H1 (cell line): Measurements from ENCODE around the gene CYB5R2. TPM values are rescaled to one million over a fixed set of nuclear protein-coding genes. Genes with fewer than 3 reads are reported as not detected.
"Not testable (repeated sequence)": the region's sequence is repeated elsewhere in the genome, so short reads cannot be mapped to it uniquely, and the experiment has no call there.

Experiments
- CTCF ChIA-PET: fragments of 300-600 bp; sonication (Branson Sonifier 250); formaldehyde crosslinking; loops from one replicate; lab custom pipeline; 2021; ENCODE audit not compliant: partially characterized antibody; lab: Charles Lee
- POLR2A ChIA-PET: fragments of 300-600 bp; sonication (Branson Sonifier 250); formaldehyde crosslinking; loops from one replicate; lab custom pipeline; 2021; ENCODE audit warnings: inconsistent platforms; ENCODE audit not compliant: partially characterized antibody; lab: Charles Lee
- DNase-seq, 2 experiments: peaks; one replicate each; pipeline versions ENCODE4 v3.0.0 to v3.0.0-alpha.2; 2010 to 2022; ENCODE audit warnings: low spot score in 2 of 2, low read depth in 1 of 2, mixed read lengths in 1 of 2
- FAIRE-seq: peaks from 2 replicates; lab custom pipeline; 2011; peaks lifted over from hg19 to GRCh38; lab: Jason Lieb, UNC
- H2AFZ ChIP-seq: 2 replicates; pipeline ENCODE4 v1.8.1; 2012; ENCODE audit warnings: low read length, inconsistent platforms
- H2AK5ac ChIP-seq: 2 replicates; pipeline ENCODE4 v1.6.1; 2013; ENCODE audit warnings: low read depth, low read length
- H2BK120ac ChIP-seq: replicated peaks from 2 replicates; pipeline ENCODE3; 2013; ENCODE audit warnings: low read depth, low read length, inconsistent platforms
- H2BK12ac ChIP-seq: 2 replicates; pipeline ENCODE4 v1.6.1; 2013; ENCODE audit warnings: low read depth, low read length
- H2BK15ac ChIP-seq: 2 replicates; pipeline ENCODE4 v1.6.1; 2013; ENCODE audit warnings: low read length
- H2BK20ac ChIP-seq: 2 replicates; pipeline ENCODE4 v1.6.1; 2013; ENCODE audit warnings: low read length
- H2BK5ac ChIP-seq: 2 replicates; pipeline ENCODE4 v1.6.1; 2013; ENCODE audit warnings: low read depth, low read length
- H3K14ac ChIP-seq: 2 replicates; pipeline ENCODE4 v1.6.1; 2013; ENCODE audit warnings: inconsistent platforms; ENCODE audit not compliant: insufficient read length
- H3K18ac ChIP-seq: 2 replicates; pipeline ENCODE4 v1.6.1; 2013; ENCODE audit warnings: low read length; ENCODE audit errors: extremely low read depth
- H3K23ac ChIP-seq: 2 replicates; pipeline ENCODE4 v1.6.1; 2013; ENCODE audit warnings: inconsistent platforms; ENCODE audit not compliant: insufficient read length
- H3K23me2 ChIP-seq: 2 replicates; pipeline ENCODE4 v1.6.1; 2013; ENCODE audit warnings: low read depth, low read length
- H3K27ac ChIP-seq: 2 replicates; pipeline ENCODE4 v1.6.1; 2011; ENCODE audit warnings: low read depth, low read length, inconsistent platforms
- H3K27me3 ChIP-seq, 4 experiments: replicated peaks in 1 of 4; 1 replicate in 1 of 4; 2 replicates in 3 of 4; pipeline versions ENCODE4 v1.6.1 to v1.8.1; 2011 to 2013; ENCODE audit warnings: low read length in 3 of 4, mild to moderate bottlenecking in 3 of 4, inconsistent platforms in 2 of 4, mixed read lengths in 2 of 4, moderate library complexity in 1 of 4; ENCODE audit not compliant: control insufficient read depth in 3 of 4, insufficient read depth in 3 of 4; ENCODE audit errors: extremely low read depth in 1 of 4
- H3K36me3 ChIP-seq, 4 experiments: 2 replicates each; pipeline versions ENCODE4 v1.6.1 to v1.8.1; 2011 to 2013; ENCODE audit warnings: mild to moderate bottlenecking in 4 of 4, low read length in 3 of 4, moderate library complexity in 2 of 4, control low read depth in 1 of 4, inconsistent platforms in 1 of 4; ENCODE audit not compliant: insufficient read depth in 4 of 4, control insufficient read depth in 2 of 4
- H3K4ac ChIP-seq: replicated peaks from 2 replicates; pipeline ENCODE3; 2013; ENCODE audit warnings: low read length, low read depth, mixed read lengths, inconsistent platforms; ENCODE audit not compliant: insufficient read length
- H3K4me1 ChIP-seq, 4 experiments: replicated peaks in 1 of 4; 1 replicate in 1 of 4; 2 replicates in 3 of 4; pipeline versions ENCODE4 v1.6.1 to v1.8.1; 2011 to 2013; ENCODE audit warnings: low read length in 3 of 4, inconsistent platforms in 2 of 4, mixed read lengths in 1 of 4; ENCODE audit not compliant: insufficient read depth in 4 of 4, control insufficient read depth in 3 of 4
- H3K4me2 ChIP-seq, 2 experiments: 2 replicates each; pipeline versions ENCODE4 v1.6.1 to v1.8.1; 2011 to 2013; ENCODE audit warnings: low read depth in 2 of 2, low read length in 2 of 2, control low read depth in 1 of 2, inconsistent platforms in 1 of 2, mild to moderate bottlenecking in 1 of 2; ENCODE audit not compliant: insufficient read depth in 1 of 2
- H3K4me3 ChIP-seq, 4 experiments: fragments of 200-600, 300-600 bp in 1 of 4; sonication (generic), shearing (Covaris generic), sonication (Bioruptor Twin) in 1 of 4; 2 replicates each; pipeline versions ENCODE4 v1.5.1 to v1.8.1; 2011 to 2016; ENCODE audit warnings: low read length in 4 of 4, low read depth in 3 of 4, control low read depth in 2 of 4, inconsistent platforms in 2 of 4, mild to moderate bottlenecking in 2 of 4, mixed read lengths in 1 of 4, moderate library complexity in 1 of 4; ENCODE audit not compliant: insufficient read depth in 2 of 4; ENCODE audit errors: extremely low read depth in 1 of 4
- H3K56ac ChIP-seq: replicated peaks from 2 replicates; pipeline ENCODE3; 2013; ENCODE audit warnings: low read depth, mild to moderate bottlenecking, mixed read lengths, low read length, inconsistent platforms; ENCODE audit not compliant: insufficient read length
- H3K79me1 ChIP-seq: 2 replicates; pipeline ENCODE4 v1.6.1; 2013; ENCODE audit warnings: low read depth, low read length, control low read depth
- H3K79me2 ChIP-seq, 2 experiments: 2 replicates each; pipeline versions ENCODE4 v1.6.1 to v1.8.1; 2012 to 2013; ENCODE audit warnings: low read length in 2 of 2, mild to moderate bottlenecking in 2 of 2, inconsistent platforms in 1 of 2; ENCODE audit not compliant: insufficient read depth in 2 of 2, control insufficient read depth in 1 of 2
- H3K9ac ChIP-seq, 4 experiments: replicated peaks in 1 of 4; 1 replicate in 1 of 4; 2 replicates in 3 of 4; pipeline versions ENCODE4 v1.6.1 to v1.8.1; 2011 to 2013; ENCODE audit warnings: low read depth in 3 of 4, low read length in 3 of 4, control low read depth in 2 of 4, mild to moderate bottlenecking in 2 of 4, moderate library complexity in 2 of 4, inconsistent platforms in 1 of 4; ENCODE audit errors: extremely low read depth in 1 of 4
- H3K9me3 ChIP-seq, 2 experiments: 2 replicates each; pipeline versions ENCODE4 v1.6.1 to v1.8.1; 2012 to 2013; ENCODE audit warnings: mild to moderate bottlenecking in 2 of 2, moderate library complexity in 2 of 2, control low read depth in 1 of 2, inconsistent platforms in 1 of 2, low read depth in 1 of 2, low read length in 1 of 2, mixed read lengths in 1 of 2; ENCODE audit not compliant: insufficient read depth in 2 of 2
- H4K20me1 ChIP-seq, 2 experiments: replicated peaks in 1 of 2; 2 replicates each; pipeline versions ENCODE3 to v1.8.1; 2011 to 2013; ENCODE audit warnings: inconsistent platforms in 2 of 2, low read length in 2 of 2, mild to moderate bottlenecking in 1 of 2; ENCODE audit not compliant: insufficient read depth in 2 of 2, control insufficient read depth in 1 of 2
- H4K5ac ChIP-seq: 2 replicates; pipeline ENCODE4 v1.6.1; 2013; ENCODE audit warnings: low read length, low read depth, mixed read lengths, inconsistent platforms; ENCODE audit not compliant: insufficient read length
- H4K8ac ChIP-seq: 2 replicates; pipeline ENCODE4 v1.8.0; 2013; ENCODE audit warnings: mild to moderate bottlenecking, moderate library complexity, low read length, inconsistent platforms; ENCODE audit not compliant: insufficient read depth; ENCODE audit errors: extremely low read depth
- H4K91ac ChIP-seq: replicated peaks from 2 replicates; pipeline ENCODE3; 2013; ENCODE audit warnings: low read length, mixed read lengths, inconsistent platforms; ENCODE audit not compliant: insufficient read length
- whole genome bisulfite sequencing, 2 experiments: shearing (Covaris generic) in 1 of 2; methylation state at CpG; one replicate each; pipeline versions ENCODE4 v1.1.6 to v1.1.7; 2013 to 2015; ENCODE audit warnings: low lambda C conversion rate in 2 of 2, mixed read lengths in 2 of 2, inconsistent platforms in 1 of 2, low coverage in 1 of 2, missing lambda C conversion rate in 1 of 2; ENCODE audit not compliant: insufficient replicate concordance in 2 of 2, insufficient coverage in 1 of 2, insufficient read length in 1 of 2; ENCODE audit errors: extremely low coverage in 1 of 2, missing lambda C conversion rate in 1 of 2; 5-methylcytosine and 5-hydroxymethylcytosine counted together
- polyA plus RNA-seq, 7 experiments: library from polyadenylated mRNA; depleted of rRNA in 3 of 7; stranded (reverse) in 5 of 7; unstranded in 2 of 7; fragments of >200 nt in 5 of 7; fragments of 200-250 nt in 2 of 7; gene quantifications; 1 replicate in 5 of 7; 2 replicates in 1 of 7; 4 replicates in 1 of 7; pipeline versions ENCODE4 v1.2.1 to v1.2.3, GENCODE V29; 2011 to 2013; ENCODE audit warnings: missing spikeins in 2 of 7, mixed read lengths in 2 of 7
- total RNA-seq: library from RNA; stranded (reverse); fragmentation: NEBNext Ultra II Directional; extraction: Animal tissue kit (Norgen Biotek cat#: 25700); gene quantifications from 2 replicates; pipeline ENCODE4 v1.2.1, GENCODE V29; 2021

The CYB5R2 gene
- total and polyA plus RNA-seq, 2 of the 8 experiments (the other 6 are each of a cell fraction or from before 2014, with no cell fraction given): 53.0 to 55.9 TPM

GRCh38 chr11:7663531-7663930 lies 9.8 kb downstream of the CYB5R2 start:
- H2BK120ac ChIP-seq, H3K14ac ChIP-seq, H3K23me2 ChIP-seq, H3K79me1 ChIP-seq, H3K4me2 ChIP-seq, H4K5ac ChIP-seq, H3K23ac ChIP-seq, H2BK15ac ChIP-seq, H2BK20ac ChIP-seq, H4K8ac ChIP-seq, H2BK5ac ChIP-seq, H3K27ac ChIP-seq, FAIRE-seq, H2BK12ac ChIP-seq, H3K9ac ChIP-seq, H3K4ac ChIP-seq, H3K56ac ChIP-seq, H3K79me2 ChIP-seq, H3K4me3 ChIP-seq, H3K4me1 ChIP-seq, H3K27me3 ChIP-seq, H2AK5ac ChIP-seq, H2AFZ ChIP-seq, H4K20me1 ChIP-seq, H4K91ac ChIP-seq, H3K18ac ChIP-seq, POLR2A ChIA-PET: not testable (repeated sequence)
- Histone ChIP-seq H3K36me3 (peaks cover 15 to 38% (median 31%) of the 10 kb centered on the region in 4 experiments; a peak in 7 of 8 replicates), H3K9me3 (peaks cover 6 to 28% of the 10 kb centered on the region in 2 experiments)
- DNase-seq: peak in 1 of 2 experiments; percentile 6
- 93% methylated on average over 3 of the region's 16 CpGs; no CpG with 5 or more reads in 1 of the 2 experiments for WGBS, 2 experiments
- CTCF ChIA-PET: interaction anchor here (1.2 kb wide), 1 partner anchor 92 kb away, joined by 3 read pairs; no protein-coding TSS in a partner anchor
